HG03469 (cell line): ENCODE results near the gene TDRD7.
"Not testable (repeated sequence)": the region's sequence is repeated elsewhere in the genome, so short reads cannot be mapped to it uniquely, and the experiment has no call there.

Source experiments
- ATAC-seq: cut with Tn5 transposase; IDR thresholded peaks from one replicate; pipeline ENCODE4 v1.9.1; 2021; ENCODE audit warnings: mild to moderate bottlenecking, moderate library complexity, moderate number of reproducible peaks; ENCODE audit not compliant: unreplicated experiment

The TDRD7 gene

GRCh38 chr9:97474372-97474925 is 62.6 kb downstream of the TDRD7 start:
- no peak for ATAC-seq

GRCh38 chr9:97475059-97475458 is 63.2 kb downstream of the TDRD7 start:
- no peak for ATAC-seq

- no peak for ATAC-seq
These were observed 66.5 kb downstream of the TDRD7 start for GRCh38 chr9:97478301-97478981.

GRCh38 chr9:97479496-97480159 is 67.7 kb downstream of the TDRD7 start:
- no peak for ATAC-seq

- ATAC-seq: no peak
These were observed 68.3 kb downstream of the TDRD7 start for GRCh38 chr9:97480174-97480573.

- no peak for ATAC-seq
These were observed 68.9 kb downstream of the TDRD7 start for GRCh38 chr9:97480749-97481148.

- no peak for ATAC-seq
These were observed 72.2 kb downstream of the TDRD7 start for GRCh38 chr9:97484134-97484533.

- no peak for ATAC-seq
These were observed 75.2 kb downstream of the TDRD7 start for GRCh38 chr9:97487107-97487506.

GRCh38 chr9:97487861-97488260 is 76.0 kb downstream of the TDRD7 start:
- no peak for ATAC-seq

GRCh38 chr9:97491216-97491999 is 79.5 kb downstream of the TDRD7 start:
- ATAC-seq: no peak

GRCh38 chr9:97497558-97498375 is 85.9 kb downstream of the TDRD7 start:
- ATAC-seq: not testable (repeated sequence)

- not testable (repeated sequence) for ATAC-seq
These were observed 87.0 kb downstream of the TDRD7 start for GRCh38 chr9:97498846-97499245.

GRCh38 chr9:97500263-97500662 is 88.4 kb downstream of the TDRD7 start:
- no peak for ATAC-seq

GRCh38 chr9:97500765-97501176 is 88.9 kb downstream of the TDRD7 start:
- no peak for ATAC-seq

- no peak for ATAC-seq
These were observed 89.5 kb downstream of the TDRD7 start, which contains the start of gene TMOD1 for GRCh38 chr9:97501177-97501971. Gene TMOD1, plus strand, starts transcription at chr9:97501666. Its CDS starts 22,523 bp downstream, at chr9:97524189.

- ATAC-seq: no peak
These were observed 90.0 kb downstream of the TDRD7 start for GRCh38 chr9:97501972-97502221.

GRCh38 chr9:97502222-97502983 is 90.5 kb downstream of the TDRD7 start:
- no peak for ATAC-seq

- no peak for ATAC-seq
These were observed 91.3 kb downstream of the TDRD7 start for GRCh38 chr9:97502984-97503861.
